ENCODE measurements around the gene MEIS2. TPM values are rescaled to one million over a fixed set of nuclear protein-coding genes. Genes with fewer than 3 reads are reported as not detected.

Gene MEIS2
- total RNA-seq, 2 donors from 2014 or later, result 7.1 to 9.7 TPM

DNA sequence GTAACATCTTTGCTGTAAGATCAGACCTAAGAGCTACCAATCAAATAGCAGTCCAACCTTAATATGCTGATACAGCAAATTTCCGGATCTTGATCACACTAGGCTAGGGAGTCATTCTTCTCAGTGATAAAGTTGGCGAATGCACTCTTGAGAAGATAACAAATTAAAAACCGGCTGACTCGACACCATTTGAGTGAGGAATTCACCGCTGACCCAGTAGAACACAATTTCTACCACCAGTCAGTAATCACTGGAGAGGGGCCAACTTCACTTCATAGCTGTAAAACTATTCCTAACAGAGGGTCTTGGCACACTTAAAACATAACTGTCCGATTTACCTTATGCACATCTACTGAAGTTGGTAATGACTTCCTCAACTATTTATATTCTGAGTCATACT lies 47.2 kb downstream of the MEIS2 start:
- no peak overlapping the region for H3K4me3 Mint-ChIP-seq
- Histone ChIP-seq H3K27me3 (ENCODE audit: control insufficient read depth, insufficient read depth, low read length, poor library complexity, severe bottlenecking) (no peaks in the 10 kb centered on the region), H3K9me3 (ENCODE audit: control insufficient read depth, low read length) (no peaks in the 10 kb centered on the region), H3K36me3 (ENCODE audit: control insufficient read depth, insufficient read depth, low read length) (no peaks in the 10 kb centered on the region), H3K4me3 (ENCODE audit: low read length) (no peak overlapping the region), H3K9ac (ENCODE audit: extremely low read depth, low read length, poor library complexity, severe bottlenecking) (no peak overlapping the region), H3K27ac (ENCODE audit: low read depth, low read length) (no peak overlapping the region), H3K4me1 (ENCODE audit: control insufficient read depth, insufficient read depth, low read length) (peaks cover 3% of the 10 kb centered on the region)
- no peaks in the 10 kb centered on the region for H3K36me3 Mint-ChIP-seq (ENCODE audit: low read depth)
- no peaks in the 10 kb centered on the region for H3K9me3 Mint-ChIP-seq
- H3K27ac Mint-ChIP-seq, result no peak overlapping the region
- WGBS, 2 experiments (ENCODE audit: insufficient coverage in 1 of 2, insufficient read length in 1 of 2), result 95 to 100% methylated on average over 5 to 6 of the region's 6 CpGs
- peaks cover 29% of the 10 kb centered on the region for H3K4me1 Mint-ChIP-seq
- TF ChIP-seq, protein P1, sequence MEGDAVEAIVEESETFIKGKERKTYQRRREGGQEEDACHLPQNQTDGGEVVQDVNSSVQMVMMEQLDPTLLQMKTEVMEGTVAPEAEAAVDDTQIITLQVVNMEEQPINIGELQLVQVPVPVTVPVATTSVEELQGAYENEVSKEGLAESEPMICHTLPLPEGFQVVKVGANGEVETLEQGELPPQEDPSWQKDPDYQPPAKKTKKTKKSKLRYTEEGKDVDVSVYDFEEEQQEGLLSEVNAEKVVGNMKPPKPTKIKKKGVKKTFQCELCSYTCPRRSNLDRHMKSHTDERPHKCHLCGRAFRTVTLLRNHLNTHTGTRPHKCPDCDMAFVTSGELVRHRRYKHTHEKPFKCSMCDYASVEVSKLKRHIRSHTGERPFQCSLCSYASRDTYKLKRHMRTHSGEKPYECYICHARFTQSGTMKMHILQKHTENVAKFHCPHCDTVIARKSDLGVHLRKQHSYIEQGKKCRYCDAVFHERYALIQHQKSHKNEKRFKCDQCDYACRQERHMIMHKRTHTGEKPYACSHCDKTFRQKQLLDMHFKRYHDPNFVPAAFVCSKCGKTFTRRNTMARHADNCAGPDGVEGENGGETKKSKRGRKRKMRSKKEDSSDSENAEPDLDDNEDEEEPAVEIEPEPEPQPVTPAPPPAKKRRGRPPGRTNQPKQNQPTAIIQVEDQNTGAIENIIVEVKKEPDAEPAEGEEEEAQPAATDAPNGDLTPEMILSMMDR (conservative IDR thresholded peaks at IDR 0.05), result no peak
- no peak for DNase-seq
- H3K27me3 Mint-ChIP-seq (ENCODE audit: insufficient read depth), result no peaks in the 10 kb centered on the region

DNA sequence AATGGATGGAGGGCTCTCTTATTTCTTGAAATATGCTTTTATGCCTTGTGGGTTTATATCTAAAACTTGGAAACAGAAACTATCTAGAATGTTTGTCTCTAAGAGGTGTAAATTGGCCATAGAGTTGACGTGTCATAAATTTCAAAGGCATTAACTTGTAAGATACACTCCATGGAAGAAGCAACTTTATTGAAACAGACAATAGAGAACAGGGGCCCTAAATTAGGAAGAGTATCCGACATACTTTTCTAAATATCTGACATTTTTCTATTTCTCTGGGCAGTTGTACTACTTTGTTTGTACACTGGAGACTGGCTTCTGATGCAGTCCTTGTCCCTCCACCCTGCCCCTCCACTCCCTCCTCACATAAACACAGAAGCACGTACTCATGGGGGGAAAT lies 50.0 kb downstream of the MEIS2 start:
- Mint-ChIP-seq H3K27ac (no peak overlapping the region), H3K4me3 (no peak overlapping the region), H3K36me3 (ENCODE audit: low read depth) (no peaks in the 10 kb centered on the region), H3K9me3 (no peaks in the 10 kb centered on the region), H3K4me1 (peaks cover 24% of the 10 kb centered on the region), H3K27me3 (ENCODE audit: insufficient read depth) (no peaks in the 10 kb centered on the region)
- 100% methylated on average over 2 of the region's 3 CpGs for WGBS, 2 experiments (ENCODE audit: insufficient coverage in 1 of 2, insufficient read length in 1 of 2)
- Histone ChIP-seq H3K27me3 (ENCODE audit: control insufficient read depth, insufficient read depth, low read length, poor library complexity, severe bottlenecking) (no peaks in the 10 kb centered on the region), H3K4me1 (ENCODE audit: control insufficient read depth, insufficient read depth, low read length) (peaks cover 15% of the 10 kb centered on the region), H3K9ac (ENCODE audit: extremely low read depth, low read length, poor library complexity, severe bottlenecking) (no peak overlapping the region), H3K9me3 (ENCODE audit: control insufficient read depth, low read length) (no peaks in the 10 kb centered on the region), H3K4me3 (ENCODE audit: low read length) (no peak overlapping the region), H3K36me3 (ENCODE audit: control insufficient read depth, insufficient read depth, low read length) (no peaks in the 10 kb centered on the region), H3K27ac (ENCODE audit: low read depth, low read length) (no peak overlapping the region)
- TF ChIP-seq, protein P1 (conservative IDR thresholded peaks at IDR 0.05), result no peak
- DNase-seq, result no peak

DNA sequence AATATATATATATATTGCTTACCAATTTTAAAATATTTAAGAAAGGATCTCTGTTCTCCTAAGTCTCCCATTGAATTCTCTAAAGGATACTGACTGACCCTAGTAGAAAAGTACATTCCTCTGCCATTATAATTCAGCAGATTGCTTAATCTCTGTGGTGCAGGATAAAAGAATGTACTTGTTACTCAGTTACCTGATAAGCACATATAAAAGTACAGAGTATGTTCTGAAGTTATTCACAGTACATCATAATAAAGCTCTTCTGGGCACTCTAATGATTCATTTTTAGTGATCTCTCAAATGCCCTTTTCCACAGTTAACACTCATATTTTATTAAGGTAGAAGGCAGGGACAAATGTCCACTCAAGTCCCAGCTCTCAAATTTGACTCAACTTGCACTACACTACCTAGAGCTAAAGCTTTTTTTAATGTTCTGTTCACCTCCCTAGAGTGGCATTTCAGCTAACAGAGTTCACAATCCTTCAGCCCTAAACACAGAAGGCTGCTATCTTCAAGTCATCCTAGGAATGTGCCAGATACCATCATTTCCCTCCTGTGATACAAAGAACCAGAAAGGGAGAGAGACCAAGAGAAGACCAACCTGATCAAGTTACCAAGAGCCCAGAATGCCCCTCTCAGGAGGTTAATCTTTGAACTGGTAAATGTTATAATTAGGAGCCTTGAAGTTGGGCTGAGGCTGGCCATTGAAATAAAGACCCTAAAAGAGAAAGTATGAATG lies 53.3 kb downstream of the MEIS2 start:
- Histone ChIP-seq H3K9me3 (ENCODE audit: control insufficient read depth, low read length) (no peaks in the 10 kb centered on the region), H3K4me3 (ENCODE audit: low read length) (peak overlapping the region; percentile 64), H3K9ac (ENCODE audit: extremely low read depth, low read length, poor library complexity, severe bottlenecking) (no peak overlapping the region), H3K27me3 (ENCODE audit: control insufficient read depth, insufficient read depth, low read length, poor library complexity, severe bottlenecking) (no peaks in the 10 kb centered on the region), H3K36me3 (ENCODE audit: control insufficient read depth, insufficient read depth, low read length) (no peaks in the 10 kb centered on the region), H3K4me1 (ENCODE audit: control insufficient read depth, insufficient read depth, low read length) (peaks cover 20% of the 10 kb centered on the region), H3K27ac (ENCODE audit: low read depth, low read length) (peak overlapping the region; percentile 26)
- TF ChIP-seq, protein P1 (conservative IDR thresholded peaks at IDR 0.05), result no peak
- Mint-ChIP-seq H3K4me1 (peaks cover 43% of the 10 kb centered on the region), H3K27ac (peak overlapping the region; percentile 60), H3K36me3 (ENCODE audit: low read depth) (no peaks in the 10 kb centered on the region), H3K4me3 (peak overlapping the region; percentile 4), H3K27me3 (ENCODE audit: insufficient read depth) (no peaks in the 10 kb centered on the region), H3K9me3 (no peaks in the 10 kb centered on the region)
- DNase-seq, result no peak
